ENCODE measurements around the gene ARHGDIA.
"Not testable (repeated sequence)": the region's sequence is repeated elsewhere in the genome, so short reads cannot be mapped to it uniquely, and the experiment has no call there.

The ARHGDIA gene

DNA sequence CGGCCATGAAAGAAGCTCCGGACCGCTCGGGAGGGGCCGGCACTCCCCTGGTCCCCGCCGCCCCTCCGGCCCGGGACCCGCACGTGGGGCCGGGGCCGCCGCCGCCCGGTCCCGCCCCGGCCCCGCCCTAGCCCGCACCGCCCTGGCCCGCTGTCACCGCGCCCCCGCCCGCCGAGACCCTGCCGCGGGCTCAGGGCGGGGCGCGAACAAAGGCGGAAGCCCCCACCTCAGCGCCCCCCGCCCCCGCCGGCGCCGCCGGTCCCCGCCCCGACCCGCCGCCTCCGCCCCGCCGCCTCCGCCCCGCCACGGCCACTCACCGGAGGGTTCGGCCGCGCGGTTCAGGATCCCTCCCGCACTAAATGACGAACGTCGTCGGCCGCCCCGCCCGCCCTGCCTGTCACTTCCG is at the start of gene ARHGDIA:
Gene ARHGDIA, minus strand, starts transcription at position 357 of the 406 bp plus-strand sequence. CDS start 1,407 bp downstream, outside the sequence.
- DNase-seq (ENCODE audit: low spot score): no peak

DNA sequence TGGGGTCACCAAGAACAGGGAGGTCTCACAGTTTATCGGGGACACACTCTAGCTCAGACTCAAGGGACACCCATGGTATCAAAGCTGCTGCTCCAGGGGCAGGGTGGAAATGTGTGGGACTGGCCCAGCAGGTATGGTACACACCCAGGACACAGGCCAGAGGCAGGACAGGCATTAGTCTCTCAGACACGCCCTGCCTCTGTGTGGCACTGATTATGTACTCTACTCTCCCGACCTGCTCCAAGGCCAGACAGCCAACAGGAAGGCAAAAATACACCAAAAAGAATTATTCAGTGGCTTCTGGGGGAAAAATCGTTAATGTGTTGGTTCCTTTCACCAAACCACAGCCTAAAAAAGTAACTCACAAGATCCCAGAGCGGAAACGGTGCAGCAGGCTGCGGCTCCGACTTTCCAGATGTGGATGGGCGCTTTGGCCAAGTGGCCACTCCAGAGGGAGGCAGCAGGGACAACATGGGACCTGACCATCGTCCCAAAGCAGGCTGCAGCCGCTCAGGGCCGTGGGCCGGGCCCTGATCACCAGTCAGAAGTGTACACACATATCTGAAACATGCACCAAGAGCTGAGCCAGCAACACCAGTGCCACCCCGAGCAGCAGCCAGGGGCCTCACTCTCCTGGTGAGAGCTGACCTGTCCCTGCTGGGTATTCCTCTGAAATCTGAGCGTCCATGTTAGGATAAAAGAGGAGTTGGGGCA is 47.9 kb upstream of the ARHGDIA start:
- DNase-seq (ENCODE audit: low spot score): no peak

DNA sequence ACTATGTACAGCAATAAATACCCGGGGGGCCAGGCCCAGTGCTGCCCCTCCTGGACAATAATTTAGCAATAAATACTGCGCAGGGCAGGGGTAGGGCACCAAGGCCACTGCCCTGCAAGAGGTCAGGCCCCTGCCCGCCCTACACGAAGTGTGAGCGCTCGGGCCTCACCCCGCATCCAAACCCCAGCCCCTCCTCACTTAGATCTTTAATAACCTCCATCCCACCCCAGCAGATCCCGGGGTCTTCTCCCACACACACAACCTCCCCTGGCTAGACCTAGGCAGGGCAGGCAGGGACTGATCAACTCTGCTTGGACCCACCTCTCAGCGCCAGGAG is 47.2 kb upstream of the ARHGDIA start:
- DNase-seq (ENCODE audit: low spot score): not testable (repeated sequence)

DNA sequence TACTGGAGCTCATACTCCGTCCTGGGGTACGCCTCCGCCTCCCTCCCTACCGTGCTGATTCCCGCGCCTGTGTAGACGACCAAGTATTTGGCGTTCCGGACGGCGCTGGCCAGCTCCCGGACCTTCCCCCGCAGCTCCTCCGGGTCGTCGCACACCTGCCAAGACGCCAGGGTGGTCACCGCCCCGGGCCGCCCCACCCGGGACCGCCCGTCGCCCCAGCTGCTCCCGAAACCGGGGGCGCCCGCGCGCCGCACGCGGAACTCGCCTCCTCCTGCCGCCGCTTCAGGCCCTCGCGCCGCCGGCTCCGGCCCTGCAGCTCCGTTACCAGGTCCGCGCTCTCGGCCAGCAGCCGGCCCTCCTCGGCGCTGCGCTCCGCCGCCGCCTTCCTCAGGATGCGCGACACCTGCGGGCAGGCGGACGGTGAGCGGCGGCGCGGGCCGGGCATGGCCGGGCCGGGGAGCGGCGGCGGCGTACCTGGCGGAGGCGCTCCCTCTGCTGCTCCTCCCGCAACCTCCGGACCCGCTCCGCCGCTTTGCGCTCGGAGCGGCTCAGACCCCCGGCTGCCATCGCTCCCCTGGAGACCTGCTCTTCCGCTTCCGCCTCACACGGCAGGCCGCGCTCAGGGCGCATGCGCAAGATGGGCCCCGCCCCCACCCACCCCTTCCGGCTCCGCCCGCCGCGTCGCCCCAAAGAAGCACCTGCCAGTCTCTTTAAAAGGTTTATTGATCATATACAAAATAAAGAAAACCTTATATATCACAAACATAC is 46.6 kb upstream of the ARHGDIA start, which contains the start of gene SIRT7:
Gene SIRT7, minus strand, starts transcription at position 612 of the 768 bp plus-strand sequence. Its CDS starts 45 bp downstream, at position 567.
- peak; percentile 96 for DNase-seq (ENCODE audit: low spot score)

DNA sequence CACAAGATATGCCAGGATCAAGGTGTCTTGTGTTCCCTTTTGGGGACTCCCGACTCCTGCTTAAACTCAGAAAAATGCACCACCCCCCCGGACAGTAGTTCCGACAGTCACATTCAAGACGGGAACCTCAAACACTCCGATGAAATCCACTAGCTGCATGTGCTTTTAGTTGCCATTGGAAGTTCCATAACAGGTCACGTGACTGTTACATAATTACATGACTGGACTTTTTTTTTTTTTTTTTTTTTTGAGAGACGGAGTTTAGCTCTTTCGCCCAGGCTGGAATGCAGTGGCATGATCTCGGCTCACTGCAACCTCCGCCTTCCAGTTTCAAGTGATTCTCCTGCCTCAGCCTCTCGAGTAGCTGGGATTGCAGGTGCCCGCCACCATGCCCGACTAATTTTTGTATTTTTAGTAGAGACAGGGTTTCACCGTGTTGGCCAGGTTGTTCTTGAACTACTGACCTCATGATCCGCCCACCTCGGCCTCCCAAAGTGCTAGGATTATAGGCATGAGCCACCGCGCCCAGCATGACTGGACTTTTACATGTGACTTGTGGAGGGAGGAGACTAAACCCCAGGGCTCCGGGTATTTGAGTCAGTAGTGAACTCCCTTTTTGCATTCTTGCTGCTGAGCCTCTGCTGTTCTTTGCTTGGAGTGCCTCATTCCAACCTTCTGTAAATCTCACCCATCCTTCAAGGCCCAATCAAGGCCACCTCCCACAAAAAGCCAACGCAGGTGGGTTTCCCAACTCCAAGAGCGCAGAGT is 45.3 kb upstream of the ARHGDIA start:
- no peak for DNase-seq (ENCODE audit: low spot score)

DNA sequence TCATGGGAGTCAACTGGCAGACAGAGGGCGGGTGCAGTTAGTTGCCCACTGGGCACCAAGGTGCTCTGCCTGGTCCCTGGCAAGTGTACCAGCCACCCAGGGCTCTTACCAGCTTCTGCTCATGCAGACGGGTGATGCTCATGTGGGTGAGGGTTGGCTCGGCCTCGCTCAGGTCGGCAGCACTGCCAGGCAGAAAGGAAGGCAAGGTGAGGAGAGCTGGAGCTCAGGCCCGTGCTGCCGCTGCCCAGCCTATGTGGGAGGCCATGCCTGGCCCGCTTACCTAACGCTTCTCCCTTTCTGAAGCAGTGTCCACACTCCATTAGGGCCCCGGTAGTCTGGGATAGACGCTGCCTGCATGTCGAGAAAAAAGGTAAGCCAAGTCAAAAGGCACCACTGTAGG is 44.2 kb upstream of the ARHGDIA start:
- no peak for DNase-seq (ENCODE audit: low spot score)

DNA sequence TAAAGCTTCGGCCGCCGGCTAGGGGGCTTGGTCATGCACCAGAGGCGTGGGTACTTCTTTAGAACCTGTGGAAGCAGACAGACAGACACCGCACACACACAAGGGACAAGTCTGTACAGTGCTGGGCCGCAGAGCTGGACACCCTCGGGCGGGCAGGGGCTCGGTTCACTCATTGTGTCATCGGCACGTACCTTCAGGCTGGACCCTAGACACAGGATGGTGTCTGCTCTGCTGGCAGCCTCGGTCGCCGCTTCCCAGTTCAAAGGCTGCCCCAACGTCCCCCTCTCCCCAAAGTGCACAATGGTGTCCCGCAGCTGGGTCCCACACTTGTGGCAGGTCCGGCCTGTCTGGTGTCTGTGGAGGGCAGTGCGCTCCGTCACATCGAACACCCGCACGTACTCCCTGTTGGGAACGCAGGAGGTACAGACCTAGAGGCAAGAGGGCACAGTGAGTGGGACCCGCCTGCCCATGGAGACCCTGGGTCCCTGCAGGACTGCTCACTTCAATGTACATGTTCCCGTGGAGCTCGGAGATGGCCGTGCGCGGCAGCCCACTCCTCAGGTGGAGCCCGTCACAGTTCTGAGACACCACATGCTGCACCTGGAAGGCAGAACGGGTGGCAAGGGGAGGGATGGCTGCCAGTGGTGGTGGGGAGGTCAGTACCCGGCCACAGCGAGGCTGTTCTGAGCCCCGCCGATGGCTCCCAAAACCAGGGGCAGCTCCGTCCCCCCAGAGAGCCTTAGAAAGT is 43.1 kb upstream of the ARHGDIA start:
- DNase-seq (ENCODE audit: low spot score): no peak

DNA sequence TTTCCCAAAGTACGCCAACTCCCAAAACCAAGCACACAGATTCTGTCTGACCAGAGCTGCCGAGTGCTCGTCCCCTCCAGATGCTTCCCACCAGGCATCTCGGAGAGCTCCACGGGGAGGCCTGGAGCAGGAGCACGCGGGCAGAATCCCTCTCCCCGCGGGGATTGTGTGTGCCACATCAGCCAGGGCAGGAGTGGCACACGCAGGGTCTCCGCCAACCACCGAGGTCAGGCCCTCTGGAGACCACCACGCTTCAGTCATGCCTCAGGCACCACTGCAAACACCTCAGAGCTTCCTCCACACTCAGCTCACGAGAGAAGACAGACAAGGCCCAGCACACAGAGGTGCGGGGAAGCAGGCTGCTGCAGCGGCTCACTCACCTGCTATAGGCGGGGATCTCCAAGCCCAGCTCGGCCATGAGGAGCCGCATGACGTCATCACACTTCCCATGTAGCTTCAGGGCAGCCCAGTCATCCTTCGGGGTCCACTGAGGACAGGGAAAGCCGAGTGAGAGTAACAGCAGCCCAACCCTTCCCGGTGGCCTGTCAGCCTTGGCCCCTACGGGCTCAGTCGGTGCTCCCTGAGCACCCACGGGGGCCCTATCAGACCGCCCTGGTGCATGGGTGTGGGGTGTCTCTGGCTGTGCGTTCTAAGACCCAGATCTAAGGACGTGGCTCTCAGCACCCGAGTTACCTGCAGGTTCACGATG is 42.4 kb upstream of the ARHGDIA start:
- no peak for DNase-seq (ENCODE audit: low spot score)

DNA sequence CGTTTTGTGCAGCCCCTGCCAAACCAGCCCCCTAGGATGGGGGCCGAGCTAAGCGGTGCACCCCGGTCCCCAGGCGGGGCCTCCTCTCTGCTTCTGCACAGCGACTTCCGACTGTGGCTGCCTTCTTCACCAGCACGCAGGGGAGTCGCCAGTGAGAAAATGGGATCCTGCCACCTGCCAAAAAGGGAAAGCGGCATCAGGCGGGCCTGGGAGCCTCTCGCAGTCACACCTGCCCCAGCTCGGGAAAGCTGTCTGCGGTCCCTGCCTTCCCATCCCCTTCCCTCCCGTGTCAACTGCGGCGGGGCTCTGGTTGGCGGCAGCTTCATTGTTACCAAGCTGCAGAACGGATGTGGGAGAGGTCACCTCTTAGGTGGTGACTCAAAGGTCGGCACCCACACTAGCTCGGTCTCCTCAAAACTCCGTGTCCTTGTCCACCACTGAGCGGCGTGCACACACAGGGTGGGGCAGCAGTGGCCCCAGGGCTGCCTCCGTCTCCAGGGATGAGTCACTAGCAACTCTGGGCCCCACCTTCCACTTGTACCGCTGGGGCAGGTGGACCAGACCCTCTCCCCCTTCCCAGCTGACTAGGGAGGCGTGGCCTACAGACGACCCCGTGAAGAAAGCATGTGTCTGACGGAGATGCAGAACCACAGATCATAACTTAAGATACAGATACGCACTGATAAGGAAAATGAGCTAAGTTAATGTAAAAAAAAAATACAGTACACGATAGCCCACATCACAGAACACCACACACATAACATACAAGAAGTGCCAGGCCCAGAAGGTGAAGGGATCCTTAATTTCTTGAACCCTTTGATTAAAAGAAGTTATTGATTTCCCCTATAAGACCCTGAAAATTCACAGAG is 41.5 kb upstream of the ARHGDIA start:
- no peak for DNase-seq (ENCODE audit: low spot score)

DNA sequence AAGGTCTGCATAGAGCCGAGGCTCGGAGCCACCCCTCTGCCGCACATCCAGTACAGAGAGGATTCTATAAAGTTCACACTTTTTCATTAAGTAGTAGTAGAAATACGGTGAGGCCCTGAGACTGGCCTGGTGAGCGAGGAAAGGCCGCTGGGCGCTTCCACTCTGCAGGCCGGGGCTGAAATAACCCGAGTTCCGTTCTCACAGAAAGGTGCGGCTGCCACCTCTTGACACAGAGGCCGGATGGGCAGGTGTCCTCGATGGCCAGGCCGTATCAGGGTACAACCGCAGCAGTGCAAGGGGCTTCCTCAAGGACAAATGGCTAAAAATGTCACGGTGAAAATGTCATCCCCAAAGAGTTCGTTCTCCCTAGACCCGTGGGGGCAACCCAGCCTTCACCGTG is 40.8 kb upstream of the ARHGDIA start:
- DNase-seq (ENCODE audit: low spot score): no peak

DNA sequence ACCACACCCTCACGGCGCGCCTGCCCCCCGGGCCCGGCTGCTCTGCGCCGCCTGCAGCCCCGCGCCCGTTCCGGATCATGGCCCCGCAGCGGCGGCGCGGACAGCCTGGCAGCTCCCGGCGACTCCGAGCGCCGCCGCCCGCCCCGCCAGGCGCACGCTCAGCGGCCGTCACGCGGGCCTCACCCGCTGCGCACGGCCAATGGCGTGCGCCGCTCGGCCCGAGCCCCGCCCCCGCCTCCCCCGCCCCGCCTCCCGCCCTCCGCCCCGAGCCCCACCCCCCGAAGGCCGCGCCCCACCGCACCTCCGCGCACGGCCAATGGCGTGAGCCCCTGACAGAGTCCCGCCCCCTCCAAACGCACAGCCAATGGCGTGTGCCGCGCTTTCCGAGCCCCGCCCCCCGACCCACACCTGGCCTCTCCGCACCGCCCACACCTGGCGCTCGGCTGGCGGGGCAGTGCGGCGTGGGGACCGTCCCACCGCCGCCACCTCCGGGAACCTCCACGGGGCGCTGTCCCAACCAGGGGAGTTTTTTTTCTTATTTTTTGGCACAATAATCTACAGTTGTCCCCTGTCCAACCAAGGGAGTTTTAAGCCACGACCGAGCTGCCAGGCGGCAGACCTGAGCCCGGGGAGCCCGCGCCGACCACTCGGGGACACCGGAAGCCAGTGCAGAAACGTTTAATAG is 40.3 kb upstream of the ARHGDIA start, which contains the start of gene PCYT2:
Gene PCYT2, minus strand, starts transcription at position 123 of the 685 bp plus-strand sequence. Its CDS starts 44 bp downstream, at position 79.
- DNase-seq (ENCODE audit: low spot score): peak; percentile 97

DNA sequence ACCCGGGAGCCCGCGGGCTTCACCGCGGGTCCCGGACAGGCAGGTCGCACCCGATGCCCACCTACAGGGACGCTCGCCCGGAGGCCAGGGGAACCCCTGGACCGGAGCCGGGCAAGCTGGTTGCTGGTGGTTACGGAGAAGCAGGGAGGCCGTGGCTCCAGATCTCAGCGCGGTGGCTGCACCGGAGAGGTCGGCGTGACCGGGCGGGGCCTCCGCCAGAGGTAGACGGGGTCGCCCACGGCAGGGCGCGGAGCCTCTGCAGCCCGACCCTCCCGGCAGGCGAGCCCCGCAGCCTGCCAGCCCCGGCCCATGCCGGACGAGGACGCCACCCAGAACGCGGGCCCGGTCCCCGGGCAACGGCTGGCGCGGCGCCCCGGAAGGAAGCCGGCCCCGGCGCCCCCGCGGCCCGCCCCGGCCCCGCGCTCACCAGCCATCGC is 39.7 kb upstream of the ARHGDIA start:
- peak; percentile 76 for DNase-seq (ENCODE audit: low spot score)

DNA sequence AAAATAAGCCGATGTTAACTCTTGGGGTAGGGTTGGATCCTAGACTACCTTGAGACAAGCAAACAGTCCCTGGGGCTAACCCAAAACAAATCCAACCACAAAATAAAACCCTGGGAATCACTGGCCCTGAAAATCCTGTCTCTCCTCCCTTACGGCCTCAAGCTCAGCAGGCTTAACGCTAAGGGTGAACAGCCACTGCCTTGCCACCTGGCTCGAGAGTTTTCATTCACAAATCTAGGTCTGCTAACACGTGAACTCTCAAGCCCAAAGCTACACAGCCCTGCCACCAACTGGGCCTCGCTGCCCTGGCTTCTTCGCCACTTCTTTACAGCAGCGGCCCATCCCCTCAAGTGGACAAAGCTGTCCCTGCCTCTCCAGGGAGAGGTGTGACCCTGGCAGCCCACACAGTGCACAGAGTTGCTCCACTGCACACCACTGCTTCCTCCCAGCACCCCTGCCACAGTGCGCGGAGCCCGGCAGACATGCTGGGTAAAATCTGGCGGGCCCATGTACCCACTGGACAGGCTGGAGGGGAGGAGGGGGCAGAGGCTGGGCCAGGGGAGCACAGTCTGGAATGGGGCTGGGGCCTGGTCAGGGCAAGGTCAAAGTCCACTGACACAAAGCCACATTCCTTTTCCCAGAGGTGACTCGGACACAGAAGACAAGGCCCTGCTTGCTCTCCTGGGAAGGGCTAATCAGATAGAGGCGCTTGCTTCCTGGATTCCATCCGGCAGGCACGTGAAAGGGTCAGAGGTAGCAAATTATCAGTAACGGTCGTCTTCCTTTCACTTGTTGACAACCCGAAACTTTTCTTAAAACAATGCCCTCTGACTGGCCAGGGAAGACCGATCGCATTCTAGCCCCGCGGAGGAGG is 39.1 kb upstream of the ARHGDIA start:
- DNase-seq (ENCODE audit: low spot score): peak; percentile 69

DNA sequence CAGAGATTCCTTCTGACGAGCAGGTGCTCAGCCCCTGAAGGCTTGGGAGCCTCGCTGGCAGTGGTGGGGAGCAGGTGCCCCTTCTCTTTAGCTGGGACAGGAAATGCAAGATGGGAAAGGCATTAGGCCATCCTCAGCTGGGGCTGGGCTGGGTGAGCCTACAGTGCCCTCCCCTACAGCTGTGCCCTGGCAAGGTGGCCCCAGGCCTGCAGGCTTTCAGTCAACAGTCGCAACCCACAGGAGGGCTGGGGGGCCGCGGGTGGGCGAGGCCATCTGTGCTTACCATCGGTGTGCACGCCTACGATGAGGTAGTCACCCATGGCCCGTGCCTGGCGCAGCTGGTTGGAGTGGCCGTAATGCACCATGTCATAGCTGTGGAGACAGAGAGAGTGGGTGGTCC is 38.1 kb upstream of the ARHGDIA start:
- no peak for DNase-seq (ENCODE audit: low spot score)

DNA sequence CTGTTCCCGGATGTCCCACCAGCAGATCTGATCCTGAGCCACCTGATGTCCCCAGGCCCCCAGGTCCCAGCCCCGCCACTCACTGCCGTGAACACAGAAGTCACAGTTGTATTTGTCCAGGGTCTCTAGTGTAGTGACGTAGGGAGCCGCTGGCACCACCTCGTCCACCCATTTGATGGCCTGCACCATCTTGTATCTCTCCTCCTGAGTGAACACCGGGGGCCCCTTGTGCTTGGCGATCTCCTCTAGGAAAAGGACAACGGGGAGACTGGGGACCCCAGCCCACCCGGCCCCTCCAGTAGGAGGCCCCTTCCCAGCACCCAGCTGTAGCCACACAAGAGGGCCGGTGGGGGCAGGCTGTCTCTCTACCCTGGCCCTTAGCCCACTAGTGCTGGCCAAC is 37.7 kb upstream of the ARHGDIA start:
- DNase-seq (ENCODE audit: low spot score): no peak

DNA sequence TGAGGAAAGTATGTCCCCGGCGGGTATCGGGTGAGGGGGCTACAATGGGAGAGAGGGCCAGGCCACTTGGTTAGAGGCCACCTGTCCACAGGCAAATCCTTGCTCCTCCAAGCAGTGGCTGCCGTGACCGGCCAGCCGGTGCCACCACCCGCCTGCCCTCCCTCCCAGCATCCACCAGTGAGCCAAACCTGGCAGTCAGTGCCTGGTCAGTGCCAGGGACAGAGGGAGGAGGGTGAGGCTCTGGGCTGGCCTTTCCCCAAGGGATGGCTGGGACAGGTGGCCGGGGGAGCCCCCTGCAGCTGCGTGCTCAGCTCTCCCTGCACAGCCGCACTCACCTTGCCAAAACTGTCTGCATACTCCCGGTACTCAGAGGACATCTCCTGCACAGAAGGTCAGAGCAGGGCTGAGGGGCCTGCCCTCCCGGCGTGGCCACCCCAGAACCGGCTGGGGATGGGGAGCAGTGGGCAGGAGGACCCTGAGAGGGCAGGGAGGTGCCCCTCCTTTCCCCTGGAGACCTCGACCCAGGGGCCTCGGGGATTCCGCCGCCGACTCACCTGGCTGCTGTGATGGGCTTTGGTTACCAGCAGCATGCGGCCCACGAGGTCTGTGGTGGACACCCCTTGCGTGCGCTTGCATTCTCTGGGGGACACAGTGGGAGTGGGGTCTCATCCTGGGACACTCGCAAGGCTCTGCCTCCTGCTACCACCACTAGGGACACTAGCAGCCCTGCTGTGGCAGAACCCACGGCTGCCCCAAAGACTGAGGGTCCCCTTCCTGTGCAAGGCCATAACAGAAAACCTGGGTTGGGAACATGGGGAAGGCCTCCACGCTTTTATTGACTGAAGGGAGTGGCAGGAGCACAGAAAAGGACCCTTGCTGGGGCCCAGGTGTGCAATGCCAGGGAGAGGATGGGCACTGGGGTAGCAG is 36.3 kb upstream of the ARHGDIA start:
- no peak for DNase-seq (ENCODE audit: low spot score)

DNA sequence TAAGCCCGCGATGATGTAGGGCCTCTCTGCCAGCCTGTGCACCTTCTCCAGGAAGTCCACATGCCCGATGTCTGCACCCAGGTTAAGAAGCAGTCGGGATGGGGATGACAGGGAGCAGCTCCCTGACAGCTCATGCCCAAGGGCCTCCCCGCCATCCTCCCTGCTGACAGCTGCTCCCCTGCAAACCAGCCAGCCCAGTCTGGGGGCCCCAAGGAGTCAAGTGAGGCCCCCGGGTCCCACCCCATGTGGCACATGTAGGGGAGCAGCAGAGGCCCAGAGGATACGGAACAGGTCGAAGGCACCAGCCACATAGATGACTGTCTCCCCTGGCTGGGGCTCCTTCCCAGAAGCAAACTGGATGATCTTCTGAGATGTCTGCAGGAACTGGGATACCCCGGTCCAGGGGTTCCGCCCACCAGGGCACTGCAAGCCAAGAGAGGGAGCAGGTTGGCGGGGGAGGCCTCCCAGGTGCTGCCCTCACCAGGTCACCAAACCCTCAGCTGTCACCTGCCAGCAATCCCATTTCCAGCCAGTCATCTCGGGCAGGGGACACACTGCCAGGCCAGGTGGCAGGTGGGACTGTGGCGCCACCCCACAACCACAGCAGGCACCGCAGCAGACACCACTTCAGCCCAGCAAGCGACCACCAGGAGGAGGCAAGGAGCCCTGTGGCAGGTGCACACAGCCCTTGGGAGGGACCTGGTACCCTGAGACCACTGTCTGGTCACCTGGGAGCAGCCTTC is 35.5 kb upstream of the ARHGDIA start:
- no peak for DNase-seq (ENCODE audit: low spot score)
